Fibroblast of skin of left biceps (primary cell): ENCODE results near the gene HOXB3.

Experiments used
- DNase-seq, 2 experiments: peaks; one replicate each; pipeline ENCODE4 v3.0.0-alpha.2; 2013; ENCODE audit warnings: low read depth in 2 of 2

The HOXB3 gene

DNA sequence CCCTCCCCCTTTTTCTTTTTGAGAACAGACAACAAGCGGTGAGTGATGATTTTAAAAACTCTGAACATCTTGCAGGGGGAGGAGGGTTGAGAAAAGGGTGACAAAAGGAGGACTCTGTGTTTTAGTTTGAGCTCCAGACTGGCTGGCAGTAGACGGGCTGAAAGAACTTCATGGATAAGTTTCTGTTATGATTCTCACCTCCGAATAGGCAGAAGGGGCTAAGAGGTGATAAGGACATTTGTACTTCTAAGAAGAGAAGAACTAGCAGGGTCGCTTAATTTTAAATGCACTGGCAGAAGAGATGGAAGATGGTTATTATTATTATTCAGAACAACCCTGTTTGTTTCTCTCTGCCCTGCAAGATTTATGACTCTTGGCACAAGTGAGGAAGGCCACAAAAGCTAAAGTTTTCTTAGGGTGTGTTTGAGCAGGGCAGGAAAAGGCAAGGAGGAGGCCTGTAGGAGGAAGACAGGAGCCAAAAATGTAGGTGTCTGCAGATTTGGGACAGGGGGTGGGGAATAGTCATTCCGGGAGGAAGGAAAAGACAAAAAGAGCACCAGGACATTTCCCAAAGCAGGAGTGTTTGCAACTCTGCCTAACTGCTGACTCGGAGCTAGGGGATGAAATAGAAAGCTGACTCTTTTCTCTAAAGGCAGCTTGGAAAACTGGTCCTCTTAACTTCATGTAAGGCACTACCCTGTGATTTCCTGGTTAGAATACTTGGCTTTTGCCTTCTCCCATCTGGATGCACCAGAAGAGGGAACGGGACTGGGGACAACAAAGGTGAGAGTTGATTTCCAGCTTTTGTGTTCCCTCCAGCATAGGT lies 33.3 kb downstream of the HOXB3 start:
- no peak for DNase-seq

DNA sequence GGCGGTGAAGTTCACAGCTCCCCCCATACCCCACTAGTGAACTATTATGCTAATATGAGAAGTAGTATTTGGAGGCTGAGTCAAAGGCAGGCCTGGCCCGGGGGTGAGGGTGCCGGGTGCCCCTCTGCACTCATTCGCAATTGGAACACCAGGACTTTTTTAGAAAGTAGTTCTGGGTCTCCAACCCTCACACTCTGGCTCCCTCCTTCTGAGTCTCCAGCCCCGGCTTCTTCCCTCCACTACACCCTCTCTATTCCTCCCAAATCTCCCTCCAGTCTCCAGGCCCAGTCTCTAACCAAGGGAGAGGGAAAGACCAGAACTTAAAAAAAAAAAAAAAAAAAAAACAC lies 33.8 kb downstream of the HOXB3 start:
- no peak for DNase-seq

DNA sequence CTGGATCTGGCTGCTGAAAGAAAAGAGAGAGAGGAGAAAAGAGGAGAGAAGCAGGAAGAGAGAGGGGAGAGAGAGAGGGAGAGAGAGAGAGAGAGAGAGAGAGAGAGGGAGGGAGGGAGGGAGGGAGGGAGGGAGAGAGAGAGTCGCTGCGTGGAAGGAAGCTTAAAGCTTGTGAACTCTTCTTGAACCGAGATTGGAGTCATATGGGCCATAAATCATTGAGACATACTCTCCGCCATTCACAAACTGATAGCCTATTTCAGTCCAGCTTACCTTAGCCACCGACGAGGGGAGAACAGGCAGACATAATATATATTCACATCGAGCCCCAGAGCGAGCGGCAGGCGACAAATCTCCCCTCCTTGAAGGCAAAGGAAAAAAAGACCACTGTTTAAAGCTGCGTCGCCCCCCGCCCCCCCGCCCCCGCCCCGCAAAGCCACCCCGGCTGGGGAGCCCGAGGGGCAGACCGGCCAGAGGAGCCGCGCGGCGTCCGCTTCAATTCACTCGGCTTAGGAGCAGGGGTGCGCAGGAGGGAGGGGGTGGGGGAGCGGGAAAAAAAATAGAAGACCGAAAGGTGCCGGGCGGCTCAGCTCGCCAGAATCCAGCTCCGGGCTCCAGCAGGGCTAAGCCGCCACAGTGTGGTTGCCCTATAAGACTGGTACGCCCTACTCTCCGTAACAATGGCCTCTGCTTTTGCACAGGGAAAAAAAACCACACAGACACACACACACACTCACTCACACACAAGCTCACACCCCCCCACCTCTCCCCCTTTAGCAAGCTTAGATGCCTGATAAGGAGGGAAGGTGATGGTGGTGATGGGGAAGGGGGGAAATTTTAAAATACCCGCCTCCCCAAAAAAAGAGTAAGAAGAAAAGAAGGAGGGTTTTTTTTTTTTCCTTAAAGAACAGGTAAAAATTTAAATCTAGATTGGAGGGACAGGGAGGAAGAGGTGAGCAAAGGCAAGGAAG lies 34.5 kb downstream of the HOXB3 start:
- peak; percentile 91 to 92 for DNase-seq

DNA sequence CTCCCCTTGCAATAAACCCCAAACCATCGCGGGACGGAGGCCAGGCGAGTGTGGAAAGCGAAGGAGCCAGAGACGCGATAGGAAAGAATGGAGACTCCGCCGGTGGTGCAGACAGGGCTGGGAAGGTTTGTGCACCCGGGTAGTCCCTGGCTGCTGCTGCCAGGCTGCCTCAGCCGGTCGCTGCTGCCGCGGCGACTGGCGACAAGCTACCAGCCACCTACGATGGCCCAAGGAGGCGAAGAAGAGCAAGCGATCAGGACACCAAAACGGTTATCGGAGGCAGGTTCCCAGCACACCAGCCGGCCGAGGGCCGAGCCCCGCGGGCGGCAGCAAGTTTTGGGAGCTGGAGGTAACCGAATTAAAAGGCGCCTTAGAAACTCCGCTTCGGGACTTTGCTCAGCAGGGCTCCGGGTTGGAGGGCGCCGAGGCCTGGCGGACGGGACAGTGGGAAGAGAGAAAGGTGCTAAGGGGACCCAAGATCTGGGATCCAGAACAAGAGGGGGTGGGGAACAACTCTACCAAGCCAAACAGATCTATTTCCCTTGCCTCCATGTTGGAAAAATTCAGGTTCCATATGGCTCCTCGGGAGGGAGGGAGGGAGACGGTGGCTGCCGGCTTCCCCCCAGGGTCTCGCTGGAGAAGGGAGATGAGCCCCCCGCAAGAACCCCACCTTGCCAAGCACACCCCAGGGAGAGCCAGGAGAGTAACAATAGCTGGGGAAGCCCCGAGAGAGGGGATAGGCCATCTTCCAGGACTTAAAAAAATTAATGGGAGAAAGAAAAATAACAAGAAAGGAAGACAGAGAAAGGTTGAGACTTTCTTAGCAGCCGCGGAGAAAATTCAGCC lies 35.4 kb downstream of the HOXB3 start:
- DNase-seq, result no peak

DNA sequence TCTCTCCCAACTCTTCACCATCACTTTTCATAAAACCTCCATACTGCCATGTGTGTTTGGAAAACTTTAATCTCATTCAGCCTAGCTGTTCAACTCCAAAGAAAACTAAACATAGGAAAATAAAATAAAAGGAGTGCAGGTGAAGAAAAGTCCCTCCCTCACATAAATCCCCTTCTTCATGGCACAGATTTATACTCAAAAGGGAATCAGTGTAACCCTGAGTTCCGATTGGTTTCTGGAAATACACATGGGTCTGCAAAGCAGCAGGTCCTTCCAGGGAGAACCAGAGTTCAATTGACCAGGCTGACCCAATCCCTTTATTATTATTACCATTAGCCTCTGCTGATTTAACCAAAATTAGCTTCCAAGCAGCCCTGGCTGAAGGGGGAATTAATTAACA lies 36.2 kb downstream of the HOXB3 start:
- no peak for DNase-seq

DNA sequence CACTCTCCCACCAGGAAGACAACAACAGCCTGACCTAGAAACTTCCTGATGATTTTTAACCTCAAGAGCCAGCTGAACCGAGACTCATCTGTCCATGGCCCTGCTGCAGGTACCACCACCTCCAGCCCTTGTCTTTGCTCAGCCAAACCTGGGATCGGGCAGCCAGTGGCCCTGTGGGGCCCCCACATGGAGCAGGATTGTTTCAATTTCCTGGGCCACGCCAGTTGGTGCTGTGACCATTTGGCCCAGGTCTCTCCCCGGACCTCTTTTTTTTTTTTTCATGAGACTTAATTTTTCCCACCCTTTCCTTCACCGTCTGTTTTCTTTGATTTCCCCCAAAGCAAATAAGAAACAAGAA lies 36.9 kb downstream of the HOXB3 start:
- no peak for DNase-seq

DNA sequence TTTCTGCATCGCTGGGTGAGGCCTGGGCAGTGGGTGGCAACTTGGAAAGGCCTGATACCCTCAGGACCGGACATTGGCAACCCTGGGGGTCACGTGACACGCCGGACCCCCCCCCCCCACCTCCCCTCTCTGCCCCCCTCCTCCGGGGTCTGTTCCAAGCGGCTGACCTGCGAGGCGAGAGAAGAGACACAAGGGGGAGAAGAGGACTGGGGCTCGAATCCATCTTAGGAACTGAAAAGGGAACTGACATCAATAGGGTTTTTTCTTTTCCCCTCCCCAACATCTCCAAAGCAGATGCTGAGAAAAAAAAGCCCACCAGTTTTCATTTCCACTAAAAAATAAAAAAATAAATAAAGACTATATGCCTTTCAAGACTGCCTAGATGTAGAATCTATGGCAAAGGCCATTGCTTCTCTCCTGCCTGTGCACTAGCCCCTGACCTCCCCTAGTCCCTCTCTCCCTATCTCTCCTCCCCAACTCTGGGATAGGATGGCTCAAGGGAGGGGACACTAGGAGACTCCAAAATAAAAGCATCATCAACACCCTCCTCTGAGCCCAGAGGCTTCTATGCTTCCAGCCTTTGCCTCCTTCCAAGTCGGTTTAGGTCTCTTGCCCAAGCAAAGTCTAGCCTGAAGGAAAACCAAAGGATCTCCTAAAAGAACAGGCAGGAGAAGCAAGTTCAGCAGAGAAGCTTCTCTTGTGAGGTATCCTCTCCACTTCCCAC lies 37.4 kb downstream of the HOXB3 start:
- no peak for DNase-seq

DNA sequence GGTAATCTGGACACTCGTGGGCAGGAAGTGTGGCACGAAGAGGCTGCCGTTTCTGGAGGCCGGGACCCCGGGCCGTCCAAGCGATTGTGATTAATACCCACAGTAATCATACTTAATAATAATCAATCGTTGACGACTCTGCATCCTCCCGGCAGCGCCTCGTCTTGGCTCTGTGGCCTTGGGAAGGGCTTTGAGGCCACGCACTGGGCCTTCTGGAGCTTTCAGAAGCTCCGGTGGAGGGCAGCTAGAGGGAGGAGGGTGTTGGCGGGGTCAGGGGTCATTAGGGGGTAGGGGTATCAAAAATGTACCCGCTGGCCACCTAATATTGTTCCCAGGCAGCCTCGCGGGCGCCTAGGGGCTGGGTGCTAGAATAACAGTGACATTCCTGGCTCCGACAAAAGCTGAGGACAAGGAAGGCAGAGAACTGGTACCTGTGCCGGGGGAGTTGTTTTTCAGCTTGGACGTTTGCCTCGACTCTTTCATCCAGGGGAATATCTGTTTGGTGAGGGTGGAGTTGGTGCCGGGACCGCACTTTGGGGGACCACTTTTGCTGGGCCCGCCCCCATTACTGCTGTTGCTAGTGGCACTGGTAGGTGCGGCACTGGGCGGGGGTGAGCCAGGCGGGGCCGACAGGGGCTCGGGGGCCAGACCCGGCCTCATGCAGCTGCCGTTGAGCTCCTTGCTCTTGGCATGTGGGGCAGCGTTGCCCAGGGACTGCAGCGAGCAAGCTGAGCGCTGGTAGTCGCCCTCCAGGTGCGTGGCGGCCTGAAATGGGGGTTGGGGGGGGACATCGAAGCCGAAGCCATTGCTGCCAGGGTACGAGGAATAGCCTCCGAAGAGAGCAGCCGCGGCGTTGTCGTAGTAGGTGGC lies 38.2 kb downstream of the HOXB3 start:
- DNase-seq, result no peak

DNA sequence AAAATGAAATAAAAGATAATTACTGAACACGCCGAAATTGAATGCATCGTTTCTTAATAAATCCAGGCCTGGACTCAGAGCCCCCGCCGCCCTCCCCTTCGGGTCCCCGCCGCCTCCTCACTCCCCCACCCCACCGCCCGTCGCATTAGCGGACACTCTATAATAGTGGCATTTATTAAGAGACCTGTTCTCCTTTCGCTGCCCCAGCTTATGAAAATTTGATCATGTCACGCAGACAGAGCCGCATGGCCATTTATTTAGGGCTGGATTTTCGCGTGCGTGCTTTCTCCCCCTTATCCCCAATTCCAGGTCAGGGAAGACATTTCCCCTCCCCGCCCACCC lies 38.9 kb downstream of the HOXB3 start:
- DNase-seq, result no peak

DNA sequence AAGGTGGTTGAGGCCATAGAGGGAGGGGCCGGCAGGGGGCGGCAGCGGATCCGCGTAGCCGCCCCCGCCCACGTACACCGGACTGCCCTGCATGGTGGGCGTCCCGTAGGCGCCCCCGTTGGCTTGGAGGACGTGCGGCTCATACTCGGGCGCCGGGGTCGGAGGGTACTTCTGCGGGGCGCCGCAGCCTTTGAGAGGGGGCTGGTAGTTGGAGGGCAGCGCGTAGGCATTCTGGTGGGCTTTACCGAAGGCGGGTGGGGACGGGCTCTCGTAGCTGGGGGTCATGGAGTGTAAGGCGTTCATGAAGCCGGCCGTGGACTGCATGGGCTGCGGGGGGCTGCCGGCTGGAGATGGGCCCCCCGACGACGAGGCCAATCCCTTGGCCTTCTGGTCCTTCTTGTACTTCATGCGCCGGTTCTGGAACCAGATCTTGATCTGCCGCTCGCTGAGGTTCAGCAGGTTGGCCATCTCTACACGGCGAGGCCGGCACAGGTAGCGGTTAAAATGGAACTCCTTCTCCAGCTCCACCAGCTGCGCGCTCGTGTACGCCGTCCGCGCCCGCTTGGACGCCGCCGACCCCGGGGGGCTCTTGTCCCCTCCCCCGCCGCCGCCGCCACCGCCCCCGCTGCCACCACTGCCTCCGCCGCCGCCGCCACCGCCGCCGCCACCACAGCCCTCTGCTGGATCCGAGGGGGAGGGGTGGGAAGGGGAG lies 39.4 kb downstream of the HOXB3 start:
- DNase-seq, result no peak

DNA sequence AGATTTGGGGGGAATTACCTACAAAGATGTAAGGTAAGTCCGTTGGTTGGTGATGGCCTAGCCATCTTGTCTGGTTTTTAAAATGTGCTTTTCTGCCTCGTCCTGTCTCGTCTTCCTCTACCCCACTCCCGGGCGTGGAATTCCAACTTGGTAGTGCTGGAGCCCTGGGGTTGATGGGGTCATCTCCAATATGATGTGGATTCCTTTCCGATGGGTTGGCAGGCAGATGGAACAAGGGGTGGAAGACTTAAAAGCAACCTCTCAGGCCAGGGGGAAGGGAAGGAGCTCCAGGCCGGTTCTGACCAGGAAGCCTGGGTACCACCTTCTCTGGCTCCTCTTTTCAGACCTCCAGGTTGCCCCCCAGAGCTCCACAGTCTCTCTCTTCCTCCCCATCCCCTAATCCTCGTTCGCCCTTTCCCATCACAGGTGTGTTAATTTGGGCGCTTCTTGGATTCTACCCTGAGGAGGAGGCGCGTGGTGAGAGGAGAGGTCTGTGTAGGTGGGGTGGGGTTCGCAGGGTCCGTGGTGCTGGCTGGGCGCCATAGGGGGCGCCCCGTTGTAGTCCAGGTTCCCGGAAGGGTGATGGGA lies 40.0 kb downstream of the HOXB3 start:
- no peak for DNase-seq

DNA sequence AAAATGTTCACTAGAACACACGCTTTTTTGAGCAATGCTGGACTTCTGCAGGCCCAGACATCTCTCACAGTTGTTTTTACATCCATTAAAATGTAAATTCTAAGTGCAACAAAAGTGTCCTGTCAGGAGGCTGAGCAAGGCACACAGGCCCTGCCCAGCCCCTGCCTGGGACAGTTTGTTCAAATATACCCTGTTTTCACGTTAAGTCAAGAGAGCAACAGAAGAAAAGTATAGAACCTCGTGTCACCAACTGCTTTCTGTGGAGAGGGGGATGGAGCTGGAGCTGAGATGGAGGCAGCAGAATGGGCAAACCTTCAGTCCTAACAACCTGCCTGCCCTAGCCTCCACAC lies 40.8 kb downstream of the HOXB3 start:
- no peak for DNase-seq

DNA sequence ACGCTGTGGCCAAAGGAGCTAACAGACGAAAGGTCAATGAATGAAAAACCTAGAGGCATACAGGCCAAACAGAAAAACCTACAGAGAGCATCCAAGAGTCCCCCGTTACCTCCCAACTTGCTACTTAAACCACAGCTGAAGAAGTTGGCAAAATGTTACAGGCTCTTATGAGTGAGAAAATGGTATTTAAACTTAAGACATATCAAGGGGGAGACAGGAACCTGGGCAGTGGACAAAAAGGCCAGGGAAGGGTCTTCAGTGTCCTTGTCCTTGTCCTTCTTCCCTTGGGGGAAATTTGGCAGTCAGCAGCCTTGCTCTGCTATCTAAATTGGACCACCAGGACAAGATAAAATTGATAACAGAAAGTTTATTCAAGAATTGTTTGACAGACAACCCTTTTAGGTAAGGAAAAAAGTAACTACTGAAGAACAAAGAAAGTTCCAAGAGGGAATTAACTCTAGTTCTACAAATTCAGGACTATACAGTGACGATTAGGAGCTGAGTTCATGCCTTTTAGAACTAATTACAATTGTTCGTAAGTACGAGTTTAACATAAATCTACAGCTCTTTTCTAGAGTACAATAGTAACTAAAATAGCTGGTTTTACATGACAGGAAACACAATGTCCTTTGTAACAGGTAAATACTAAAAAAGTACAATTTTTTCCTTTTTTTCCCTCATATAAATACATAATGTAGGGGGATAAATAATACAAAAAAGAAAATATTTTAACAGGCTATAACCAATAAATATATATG lies 41.3 kb downstream of the HOXB3 start:
- DNase-seq, result no peak

DNA sequence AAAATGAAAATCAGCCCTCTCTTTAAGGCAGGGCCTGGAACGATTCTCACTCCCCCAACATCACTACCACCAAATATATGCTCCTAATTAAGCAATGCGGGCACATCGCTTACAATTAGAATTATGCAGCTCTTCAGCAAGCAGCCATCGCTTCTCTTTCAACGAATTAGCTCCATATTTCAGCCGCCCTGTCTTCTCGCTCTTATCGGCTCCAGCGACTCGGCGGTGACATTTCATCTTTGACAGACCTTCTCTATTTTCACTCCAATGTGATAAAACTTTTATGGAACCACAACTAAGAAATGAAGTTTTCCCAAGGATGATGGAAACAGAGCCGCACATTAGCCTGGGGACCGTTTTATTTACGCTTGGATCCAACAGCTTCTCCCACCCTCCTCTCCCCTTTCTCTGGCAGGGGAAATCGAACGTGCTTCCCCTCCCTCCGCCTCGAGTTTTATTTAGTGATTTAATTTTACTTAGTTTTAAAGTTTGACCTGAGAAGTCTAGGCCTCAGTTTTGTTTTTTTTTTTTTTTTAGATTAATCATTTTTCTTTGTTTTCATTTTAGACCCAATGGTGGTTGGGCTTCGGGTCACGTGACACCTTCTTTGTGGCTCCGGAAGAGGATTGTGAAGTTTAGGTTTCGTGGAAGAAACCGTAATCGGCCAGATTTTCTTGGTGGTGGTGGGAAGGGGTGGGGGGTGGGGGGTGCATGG lies 42.1 kb downstream of the HOXB3 start:
- no peak for DNase-seq

DNA sequence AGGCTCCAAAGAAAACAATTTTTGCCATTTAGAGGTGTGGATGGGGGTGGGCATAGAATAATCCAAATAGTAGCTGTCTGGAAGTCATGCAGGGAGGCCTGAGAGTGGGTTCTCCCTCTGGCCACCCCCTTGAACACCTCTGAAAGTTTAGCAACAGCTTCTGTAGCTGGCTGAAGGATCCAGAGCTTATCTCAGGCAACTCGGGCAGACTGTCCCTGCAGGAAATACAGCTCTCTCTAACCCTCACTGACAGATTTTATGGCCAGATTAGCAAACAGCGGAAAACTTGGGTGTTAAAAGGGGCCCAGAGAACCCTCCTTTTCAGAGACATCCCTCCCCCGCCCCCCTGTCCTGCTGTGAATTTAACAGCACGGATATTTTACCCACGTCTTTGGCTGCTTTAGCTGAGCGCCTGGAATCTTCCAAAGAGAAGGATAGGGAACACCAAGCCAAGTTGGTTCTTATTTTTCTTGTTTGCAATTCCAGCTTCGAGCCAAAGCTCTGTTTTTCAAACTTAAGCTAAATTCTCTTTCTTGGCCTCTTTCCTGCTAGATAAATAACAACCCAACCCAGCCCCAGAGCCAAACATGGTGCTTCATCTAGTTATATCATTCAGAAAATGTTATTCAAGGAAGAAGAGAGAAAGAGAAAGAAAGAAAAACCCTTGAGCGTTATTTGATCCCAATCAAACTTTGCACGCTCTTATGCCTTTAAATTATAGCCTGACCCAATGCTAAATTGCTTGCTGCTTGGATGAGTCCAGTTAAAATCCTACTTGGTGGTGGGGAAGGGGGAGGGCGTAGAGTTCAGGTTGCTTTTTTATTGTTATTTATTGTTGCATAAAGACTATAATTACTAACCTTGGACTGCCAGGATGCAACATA lies 42.9 kb downstream of the HOXB3 start:
- no peak for DNase-seq

DNA sequence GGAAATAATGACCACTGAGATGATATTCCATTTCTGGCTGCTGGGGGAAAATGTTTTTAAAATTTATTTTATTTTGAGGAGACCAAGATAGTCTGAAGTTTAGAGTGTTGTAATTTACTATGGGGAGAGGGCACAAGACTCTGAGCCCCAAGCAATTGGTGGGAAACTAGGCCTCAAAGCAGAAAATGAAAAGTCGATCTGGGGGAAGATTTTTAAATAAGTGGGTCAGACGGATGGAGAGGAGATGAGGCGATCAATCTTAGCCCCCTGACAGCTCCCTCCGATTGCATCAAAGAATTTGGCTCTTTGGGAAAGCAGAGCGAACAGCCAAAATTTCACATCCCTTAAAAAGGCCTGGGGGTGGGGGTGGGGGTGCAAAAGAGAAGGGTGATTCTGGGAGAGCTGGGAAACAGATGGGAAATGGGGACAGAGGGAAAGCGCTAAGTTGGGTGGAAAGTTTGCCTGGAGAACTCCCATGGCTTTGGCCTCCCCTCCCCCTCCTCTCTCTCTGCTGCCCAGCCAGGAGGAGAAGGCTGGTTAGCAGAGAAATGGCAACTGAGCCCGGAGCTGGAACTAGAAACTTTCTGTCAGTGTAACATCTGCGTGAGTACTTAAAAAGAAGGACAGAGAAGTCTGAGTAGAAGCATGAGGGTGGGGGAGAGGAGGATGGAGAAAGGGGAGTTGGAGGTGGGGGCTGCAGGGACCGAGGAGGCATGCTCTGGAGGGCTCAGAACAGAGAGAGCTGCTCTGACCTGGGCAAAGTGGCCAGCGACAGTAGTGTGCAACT lies 43.7 kb downstream of the HOXB3 start:
- DNase-seq, result peak; percentile 67 to 73
